Measurements from ENCODE around the gene LRRC9. TPM values are rescaled to one million over a fixed set of nuclear protein-coding genes. Genes with fewer than 3 reads are reported as not detected.

Gene LRRC9
- total RNA-seq, 4 donors from 2014 or later: not detected

GRCh38 chr14:59959668-59960067 lies 39.7 kb downstream of the LRRC9 start:
- 63 to 75% methylated on average over 3 of the region's 3 CpGs for WGBS, 2 donors
- no peak for TF ChIP-seq POLR2A (IDR thresholded peaks at IDR 0.05)
- TF ChIP-seq, protein P1, sequence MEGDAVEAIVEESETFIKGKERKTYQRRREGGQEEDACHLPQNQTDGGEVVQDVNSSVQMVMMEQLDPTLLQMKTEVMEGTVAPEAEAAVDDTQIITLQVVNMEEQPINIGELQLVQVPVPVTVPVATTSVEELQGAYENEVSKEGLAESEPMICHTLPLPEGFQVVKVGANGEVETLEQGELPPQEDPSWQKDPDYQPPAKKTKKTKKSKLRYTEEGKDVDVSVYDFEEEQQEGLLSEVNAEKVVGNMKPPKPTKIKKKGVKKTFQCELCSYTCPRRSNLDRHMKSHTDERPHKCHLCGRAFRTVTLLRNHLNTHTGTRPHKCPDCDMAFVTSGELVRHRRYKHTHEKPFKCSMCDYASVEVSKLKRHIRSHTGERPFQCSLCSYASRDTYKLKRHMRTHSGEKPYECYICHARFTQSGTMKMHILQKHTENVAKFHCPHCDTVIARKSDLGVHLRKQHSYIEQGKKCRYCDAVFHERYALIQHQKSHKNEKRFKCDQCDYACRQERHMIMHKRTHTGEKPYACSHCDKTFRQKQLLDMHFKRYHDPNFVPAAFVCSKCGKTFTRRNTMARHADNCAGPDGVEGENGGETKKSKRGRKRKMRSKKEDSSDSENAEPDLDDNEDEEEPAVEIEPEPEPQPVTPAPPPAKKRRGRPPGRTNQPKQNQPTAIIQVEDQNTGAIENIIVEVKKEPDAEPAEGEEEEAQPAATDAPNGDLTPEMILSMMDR (IDR thresholded peaks at IDR 0.05): no peak
- no peak for DNase-seq
- Histone ChIP-seq H3K27ac (no peak overlapping the region), H3K36me3 (no peaks in the 10 kb centered on the region), H3K27me3 (no peaks in the 10 kb centered on the region), H3K4me3 (no peak overlapping the region), H3K9me3 (no peaks in the 10 kb centered on the region), H3K4me1 (no peaks in the 10 kb centered on the region)
- intact Hi-C loops (cut with DNase I): no loop called here

- no peak for DNase-seq
- peaks cover 0 to 8% (median 0%) of the 10 kb centered on the region in 3 donors for H3K4me1 ChIP-seq
- H3K27me3 ChIP-seq: no peaks in the 10 kb centered on the region
- H3K4me3 ChIP-seq: no peak overlapping the region
- no peak overlapping the region for H3K27ac ChIP-seq
- 82 to 87% methylated on average over 1 of the region's 1 CpG for WGBS, 2 donors
- no peak for TF ChIP-seq POLR2A (IDR thresholded peaks at IDR 0.05)
- TF ChIP-seq, protein P1 (IDR thresholded peaks at IDR 0.05): no peak
- no peaks in the 10 kb centered on the region for H3K36me3 ChIP-seq
- intact Hi-C loops (cut with DNase I): no loop called here
- H3K9me3 ChIP-seq: no peaks in the 10 kb centered on the region
Measured at GRCh38 chr14:59961518-59962062, 41.6 kb downstream of the LRRC9 start.

- DNase-seq: no peak
- H3K36me3 ChIP-seq: no peaks in the 10 kb centered on the region
- intact Hi-C loops (cut with DNase I): loop anchor here (5.0 kb wide), 1 partner anchor 223 kb away; no protein-coding TSS in a partner anchor
- no peak for TF ChIP-seq POLR2A (IDR thresholded peaks at IDR 0.05)
- TF ChIP-seq, protein P1 (IDR thresholded peaks at IDR 0.05): no peak
- no peaks in the 10 kb centered on the region for H3K9me3 ChIP-seq
- WGBS, 2 donors: 49 to 64% methylated on average over 5 of the region's 5 CpGs
- no peaks in the 10 kb centered on the region for H3K27me3 ChIP-seq
- no peak overlapping the region for H3K27ac ChIP-seq
- H3K4me1 ChIP-seq: peaks cover 0 to 8% (median 0%) of the 10 kb centered on the region in 3 donors
- H3K4me3 ChIP-seq: no peak overlapping the region
Measured at GRCh38 chr14:59964251-59965007, 44.5 kb downstream of the LRRC9 start.

DNA sequence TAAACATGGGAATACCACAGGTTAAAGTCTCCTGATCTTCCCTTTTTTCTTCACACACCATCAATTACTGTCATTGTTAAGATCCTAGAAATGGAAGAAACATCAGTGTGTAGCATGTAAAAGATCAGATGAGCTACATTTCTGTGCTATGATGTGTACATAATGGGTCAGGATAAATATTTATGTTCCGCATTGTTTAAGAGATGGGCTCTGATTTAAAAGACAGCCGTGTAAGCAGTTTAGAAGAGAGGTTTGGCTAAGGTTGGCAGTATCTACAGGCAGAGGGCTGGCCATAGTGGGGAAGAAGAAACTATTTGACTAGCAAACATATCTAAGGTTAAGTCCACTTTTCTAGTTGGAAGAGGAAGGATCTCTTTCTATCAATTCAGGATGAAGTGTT lies 49.4 kb downstream of the LRRC9 start:
- intact Hi-C loops (cut with DNase I): loop anchor here (5.0 kb wide), 1 partner anchor 218 kb away; no protein-coding TSS in a partner anchor
- no peak overlapping the region for H3K4me3 ChIP-seq
- H3K4me1 ChIP-seq: peaks cover 0 to 8% (median 0%) of the 10 kb centered on the region in 3 donors
- TF ChIP-seq, protein P1 (IDR thresholded peaks at IDR 0.05): no peak
- no peak for TF ChIP-seq POLR2A (IDR thresholded peaks at IDR 0.05)
- 16 to 42% methylated on average over 2 of the region's 2 CpGs for WGBS, 2 donors
- no peak overlapping the region for H3K27ac ChIP-seq
- H3K27me3 ChIP-seq: no peaks in the 10 kb centered on the region
- H3K9me3 ChIP-seq: no peaks in the 10 kb centered on the region
- no peaks in the 10 kb centered on the region for H3K36me3 ChIP-seq
- DNase-seq: no peak

- no peak overlapping the region for H3K27ac ChIP-seq
- TF ChIP-seq, protein P1 (IDR thresholded peaks at IDR 0.05): no peak
- no peak for TF ChIP-seq POLR2A (IDR thresholded peaks at IDR 0.05)
- no peaks in the 10 kb centered on the region for H3K27me3 ChIP-seq
- intact Hi-C loops (cut with DNase I): no loop called here
- H3K9me3 ChIP-seq: no peaks in the 10 kb centered on the region
- no peaks in the 10 kb centered on the region for H3K4me1 ChIP-seq
- no peak for DNase-seq
- no peak overlapping the region for H3K4me3 ChIP-seq
- H3K36me3 ChIP-seq: no peaks in the 10 kb centered on the region
Measured at GRCh38 chr14:59981564-59981963, 61.6 kb downstream of the LRRC9 start.
